ENCODE results near the gene KLHDC10. TPM values are rescaled to one million over a fixed set of nuclear protein-coding genes. Genes with fewer than 3 reads are reported as not detected.
"Not testable (repeated sequence)": the region's sequence is repeated elsewhere in the genome, so short reads cannot be mapped to it uniquely, and the experiment has no call there.

The KLHDC10 gene
- total RNA-seq, 2 experiments from 2014 or later = 15.7 to 18.1 TPM

DNA sequence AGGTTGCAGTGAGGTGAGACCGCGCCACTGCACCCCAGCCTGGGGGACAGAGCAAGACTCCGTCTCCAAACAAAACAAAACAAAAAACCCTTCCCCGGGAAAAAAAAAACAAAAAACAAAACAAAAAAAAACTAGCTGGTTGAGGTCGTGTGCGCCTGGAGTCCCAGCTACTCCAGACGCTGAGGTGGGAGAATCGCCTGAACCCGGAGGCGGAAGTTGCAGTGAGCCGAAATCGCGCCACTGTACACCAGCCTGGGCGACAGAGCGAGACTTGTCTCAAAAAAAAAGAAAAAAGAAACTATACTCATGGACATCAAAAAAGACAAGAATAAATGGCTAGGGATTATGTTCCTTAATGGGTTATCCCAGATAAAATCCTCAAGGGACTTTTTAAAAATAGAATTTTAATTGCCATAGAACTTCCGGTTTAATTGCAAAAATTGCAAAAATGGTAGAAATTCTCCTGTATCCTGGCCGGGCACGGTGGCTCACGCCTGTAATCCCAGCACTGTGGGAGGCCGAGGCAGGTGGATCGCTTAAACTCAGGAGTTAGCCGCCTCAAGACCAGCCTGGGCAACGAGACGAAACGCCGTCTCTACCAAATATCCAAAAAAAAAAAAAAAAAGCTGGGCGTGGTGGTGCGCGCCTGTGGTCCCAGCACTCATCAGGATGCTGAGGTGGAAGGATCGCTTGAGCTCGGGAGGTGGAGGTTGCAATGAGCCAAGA is 37.8 kb downstream of the KLHDC10 start:
- no peak overlapping the region for H3K27ac Mint-ChIP-seq
- peaks cover 2% of the 10 kb centered on the region for H3K36me3 Mint-ChIP-seq (ENCODE audit: low read depth)
- ChIA-PET CTCF (no interaction called here), POLR2A (no interaction called here)
- no peak overlapping the region for H3K4me3 Mint-ChIP-seq
- DNase-seq = no peak
- ATAC-seq = no peak
- no peaks in the 10 kb centered on the region for H3K27me3 Mint-ChIP-seq (ENCODE audit: low read depth)
- H3K4me1 Mint-ChIP-seq (ENCODE audit: low read depth) = no peaks in the 10 kb centered on the region
- no peaks in the 10 kb centered on the region for H3K9me3 Mint-ChIP-seq (ENCODE audit: insufficient read depth)

DNA sequence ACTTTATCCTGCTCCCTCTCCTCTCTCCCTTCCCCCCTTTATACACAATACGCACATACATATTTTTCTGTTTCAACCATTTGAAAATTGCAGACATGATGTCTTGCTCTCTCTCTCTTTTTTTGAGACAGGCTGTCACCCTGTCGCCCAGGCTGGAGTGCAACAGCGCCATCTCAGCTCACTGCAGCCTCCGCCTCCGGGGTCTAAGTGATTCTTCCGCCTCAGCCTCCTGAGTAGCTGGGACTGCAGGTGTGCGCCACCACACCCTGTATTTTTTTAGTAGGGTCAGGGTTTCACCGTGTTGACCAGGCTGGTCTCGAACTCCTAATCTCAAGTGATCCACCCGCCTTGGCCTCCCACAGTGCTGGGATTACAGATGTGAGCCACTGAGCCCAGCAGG is 38.5 kb downstream of the KLHDC10 start:
- DNase-seq (no peak), ATAC-seq (no peak)
- Mint-ChIP-seq H3K27me3 (ENCODE audit: low read depth) (no peaks in the 10 kb centered on the region), H3K9me3 (ENCODE audit: insufficient read depth) (no peaks in the 10 kb centered on the region), H3K27ac (no peak overlapping the region), H3K4me3 (no peak overlapping the region), H3K36me3 (ENCODE audit: low read depth) (peaks cover 2% of the 10 kb centered on the region), H3K4me1 (ENCODE audit: low read depth) (no peaks in the 10 kb centered on the region)
- POLR2A ChIA-PET = no interaction called here
- CTCF ChIA-PET = no interaction called here

DNA sequence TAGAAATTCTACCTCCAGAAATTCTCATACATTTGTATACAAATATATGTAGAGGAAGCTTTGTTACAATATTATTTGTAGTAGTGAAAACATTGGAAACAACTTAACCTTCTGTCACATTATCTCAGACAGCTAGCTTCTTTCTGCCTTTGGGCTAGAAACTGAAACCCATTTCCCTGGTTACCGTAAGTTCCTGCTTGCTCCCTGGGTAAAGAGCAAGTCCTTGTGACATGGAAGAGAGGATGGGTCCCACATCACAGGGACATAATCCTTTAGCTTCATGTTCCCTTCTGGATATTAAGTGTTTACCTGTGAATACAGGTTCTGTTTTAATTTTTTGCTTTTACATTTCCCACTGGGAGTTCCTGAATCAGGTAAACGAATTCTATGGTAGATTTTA is 41.8 kb downstream of the KLHDC10 start:
- Mint-ChIP-seq H3K4me3 (no peak overlapping the region), H3K36me3 (ENCODE audit: low read depth) (peaks cover 1% of the 10 kb centered on the region), H3K27ac (no peak overlapping the region), H3K4me1 (ENCODE audit: low read depth) (no peaks in the 10 kb centered on the region), H3K27me3 (ENCODE audit: low read depth) (no peaks in the 10 kb centered on the region), H3K9me3 (ENCODE audit: insufficient read depth) (no peaks in the 10 kb centered on the region)
- DNase-seq = no peak
- ChIA-PET CTCF (no interaction called here), POLR2A (no interaction called here)
- no peak for ATAC-seq

DNA sequence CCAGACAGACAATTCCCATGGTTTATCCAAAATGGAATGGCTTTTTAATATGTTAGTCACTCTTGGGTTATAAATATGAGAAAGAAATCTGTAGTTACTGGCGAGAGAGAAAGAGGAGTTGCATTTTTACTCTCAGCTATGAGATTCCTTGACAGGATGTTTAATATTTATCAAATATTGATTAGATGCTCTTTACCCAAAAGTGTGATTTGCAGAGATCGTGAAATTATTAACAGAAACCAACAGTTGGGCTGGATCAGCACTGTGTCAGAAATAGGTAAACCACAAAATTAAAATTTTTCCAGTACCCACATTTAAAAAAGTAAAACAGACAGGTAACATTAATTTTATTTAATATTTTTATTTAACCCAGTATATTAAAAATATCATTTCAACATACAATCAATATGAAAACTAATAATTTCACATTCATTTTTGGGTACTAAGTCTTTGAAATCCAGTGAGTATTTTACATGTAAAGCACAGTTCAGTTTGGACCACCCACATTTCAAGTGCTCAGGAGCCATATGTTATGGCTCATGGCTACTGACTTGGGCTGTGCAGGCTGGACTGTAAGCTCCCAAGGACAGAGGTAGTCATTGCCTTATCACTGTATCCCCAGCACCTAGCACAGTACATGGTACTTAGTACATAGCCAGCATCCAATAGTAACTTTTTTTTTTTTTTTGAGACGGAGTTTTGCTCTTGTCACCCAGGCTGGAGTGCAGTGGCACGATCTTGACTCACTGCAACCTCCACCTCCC is 42.5 kb downstream of the KLHDC10 start:
- Mint-ChIP-seq H3K4me3 (no peak overlapping the region), H3K27ac (no peak overlapping the region), H3K27me3 (ENCODE audit: low read depth) (no peaks in the 10 kb centered on the region), H3K36me3 (ENCODE audit: low read depth) (peaks cover 4% of the 10 kb centered on the region), H3K9me3 (ENCODE audit: insufficient read depth) (no peaks in the 10 kb centered on the region), H3K4me1 (ENCODE audit: low read depth) (no peaks in the 10 kb centered on the region)
- ChIA-PET POLR2A (interaction anchor here (0.7 kb wide), 1 partner anchor 282 kb away, joined by 3 read pairs; no protein-coding TSS in a partner anchor), CTCF (no interaction called here)
- no peak for ATAC-seq
- no peak for DNase-seq

DNA sequence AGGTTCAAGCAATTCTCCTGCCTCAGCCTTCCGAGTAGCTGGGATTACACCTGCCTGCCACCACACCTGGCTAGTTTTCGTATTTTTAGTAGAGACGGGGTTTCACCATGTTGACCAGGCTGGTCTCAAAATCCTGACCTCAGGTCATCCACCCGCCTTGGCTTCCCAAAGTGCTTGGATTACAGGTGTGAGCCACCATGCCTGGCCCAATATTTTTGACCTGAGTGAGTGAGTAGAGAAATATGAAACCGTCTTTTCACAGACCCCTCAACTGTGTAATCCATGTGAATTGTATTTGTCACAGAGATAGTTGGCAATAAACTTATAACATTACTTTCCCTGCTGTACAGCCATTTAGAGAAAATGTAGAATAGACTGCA is 43.1 kb downstream of the KLHDC10 start:
- H3K9me3 Mint-ChIP-seq (ENCODE audit: insufficient read depth); H3K4me3 Mint-ChIP-seq; DNase-seq; H3K27me3 Mint-ChIP-seq (ENCODE audit: low read depth); H3K4me1 Mint-ChIP-seq (ENCODE audit: low read depth); CTCF ChIA-PET; ATAC-seq; H3K36me3 Mint-ChIP-seq (ENCODE audit: low read depth); H3K27ac Mint-ChIP-seq: not testable (repeated sequence)
- POLR2A ChIA-PET = interaction anchor here (0.6 to 0.7 kb wide), 2 partner anchors 52 to 281 kb away, joined by 3 read pairs; no protein-coding TSS in a partner anchor

DNA sequence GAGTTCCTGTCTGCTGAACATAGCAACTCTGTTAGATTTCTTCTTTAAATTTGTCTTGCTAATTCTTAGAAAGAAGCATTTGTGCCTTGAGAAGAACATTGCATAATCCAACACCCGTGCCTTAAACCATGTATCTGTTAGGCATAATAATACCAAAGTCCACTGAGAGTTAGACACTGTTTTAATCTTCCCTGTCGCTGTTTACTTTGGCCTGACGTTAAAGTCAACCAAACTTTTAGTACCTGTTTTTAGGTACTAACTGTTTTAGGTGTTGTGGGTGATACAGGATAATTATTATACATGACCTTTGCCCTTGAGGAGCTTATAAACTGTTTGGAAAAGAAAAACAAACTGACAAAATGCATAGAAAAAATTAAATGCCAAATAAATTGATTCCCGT is 43.6 kb downstream of the KLHDC10 start:
- Mint-ChIP-seq H3K27me3 (ENCODE audit: low read depth) (no peaks in the 10 kb centered on the region), H3K9me3 (ENCODE audit: insufficient read depth) (no peaks in the 10 kb centered on the region), H3K4me3 (no peak overlapping the region), H3K36me3 (ENCODE audit: low read depth) (peaks cover 4% of the 10 kb centered on the region), H3K27ac (no peak overlapping the region), H3K4me1 (ENCODE audit: low read depth) (no peaks in the 10 kb centered on the region)
- no peak for ATAC-seq
- no peak for DNase-seq
- CTCF ChIA-PET = interaction anchor here (0.6 kb wide), 1 partner anchor 30 kb away, joined by 3 read pairs; no protein-coding TSS in a partner anchor
- POLR2A ChIA-PET = interaction anchor here (0.6 to 0.7 kb wide), 2 partner anchors 51 to 281 kb away, joined by 3 read pairs; no protein-coding TSS in a partner anchor

DNA sequence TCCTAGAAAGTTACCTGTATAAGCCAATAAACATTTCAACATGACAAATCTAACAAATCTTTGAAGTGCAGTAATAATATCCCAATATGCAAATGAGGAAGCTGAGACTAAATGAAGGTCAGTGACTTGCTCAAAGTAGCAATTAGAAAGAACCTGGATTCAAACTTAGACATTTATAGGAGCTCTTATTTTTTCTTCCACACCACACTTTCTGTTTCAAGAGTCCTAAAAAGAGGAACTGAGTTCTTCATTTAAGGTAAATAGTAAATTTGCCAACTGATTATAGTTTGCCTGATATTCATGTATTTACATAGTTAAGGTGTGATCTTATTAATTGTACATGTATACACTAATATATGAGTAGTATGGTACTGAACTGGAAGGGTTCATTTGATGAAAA is 44.0 kb downstream of the KLHDC10 start:
- Mint-ChIP-seq H3K4me1 (ENCODE audit: low read depth) (no peaks in the 10 kb centered on the region), H3K9me3 (ENCODE audit: insufficient read depth) (no peaks in the 10 kb centered on the region), H3K27me3 (ENCODE audit: low read depth) (no peaks in the 10 kb centered on the region), H3K36me3 (ENCODE audit: low read depth) (peaks cover 4% of the 10 kb centered on the region), H3K4me3 (no peak overlapping the region), H3K27ac (no peak overlapping the region)
- ChIA-PET CTCF (interaction anchor here (0.6 kb wide), 1 partner anchor 30 kb away, joined by 3 read pairs; no protein-coding TSS in a partner anchor), POLR2A (no interaction called here)
- ATAC-seq (no peak), DNase-seq (no peak)

DNA sequence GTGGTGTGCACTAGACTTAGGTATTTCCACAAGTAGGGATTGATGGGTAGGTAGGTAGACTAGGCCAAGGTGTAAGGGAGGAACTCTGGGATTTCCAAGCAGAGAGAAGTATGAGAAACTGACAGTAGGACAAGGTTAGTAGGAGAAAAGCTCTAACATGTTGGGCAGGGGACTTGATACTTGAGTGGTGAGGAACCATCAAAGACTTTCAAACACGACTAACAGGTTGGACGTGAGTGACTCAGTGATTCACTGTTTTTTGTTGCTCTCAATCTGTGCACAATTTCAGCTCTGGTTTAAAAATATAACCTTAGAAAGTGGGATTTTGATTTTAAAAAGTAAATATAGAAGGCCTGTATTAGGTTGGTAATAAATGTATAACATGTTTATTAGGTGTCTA is 44.4 kb downstream of the KLHDC10 start:
- DNase-seq (no peak), ATAC-seq (no peak)
- Mint-ChIP-seq H3K36me3 (ENCODE audit: low read depth) (peaks cover 4% of the 10 kb centered on the region), H3K27me3 (ENCODE audit: low read depth) (no peaks in the 10 kb centered on the region), H3K27ac (no peak overlapping the region), H3K4me1 (ENCODE audit: low read depth) (no peaks in the 10 kb centered on the region), H3K9me3 (ENCODE audit: insufficient read depth) (no peaks in the 10 kb centered on the region), H3K4me3 (no peak overlapping the region)
- CTCF ChIA-PET = no interaction called here
- POLR2A ChIA-PET = no interaction called here

DNA sequence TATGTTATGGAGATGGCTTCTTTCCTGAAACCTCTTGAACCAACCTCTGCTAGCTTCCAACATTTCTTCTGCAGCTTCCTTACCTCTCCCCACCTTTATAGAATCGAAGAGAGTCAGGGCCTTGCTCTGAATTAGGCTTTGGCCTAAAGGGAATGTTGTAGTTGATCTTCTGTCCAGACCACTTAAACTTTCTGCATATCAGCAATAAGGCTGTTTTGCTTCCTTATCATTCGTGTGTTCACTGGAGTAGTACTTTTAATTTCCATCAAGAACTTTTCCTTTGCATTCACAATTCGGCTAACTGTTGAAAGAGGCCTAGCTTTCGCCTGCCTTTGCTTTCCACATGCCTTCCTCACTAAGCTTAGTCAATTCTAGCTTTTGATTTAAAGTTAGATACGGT is 48.0 kb downstream of the KLHDC10 start:
- CTCF ChIA-PET = interaction anchor here (1.1 kb wide), 1 partner anchor 9 kb away, joined by 3 read pairs; no protein-coding TSS in a partner anchor

DNA sequence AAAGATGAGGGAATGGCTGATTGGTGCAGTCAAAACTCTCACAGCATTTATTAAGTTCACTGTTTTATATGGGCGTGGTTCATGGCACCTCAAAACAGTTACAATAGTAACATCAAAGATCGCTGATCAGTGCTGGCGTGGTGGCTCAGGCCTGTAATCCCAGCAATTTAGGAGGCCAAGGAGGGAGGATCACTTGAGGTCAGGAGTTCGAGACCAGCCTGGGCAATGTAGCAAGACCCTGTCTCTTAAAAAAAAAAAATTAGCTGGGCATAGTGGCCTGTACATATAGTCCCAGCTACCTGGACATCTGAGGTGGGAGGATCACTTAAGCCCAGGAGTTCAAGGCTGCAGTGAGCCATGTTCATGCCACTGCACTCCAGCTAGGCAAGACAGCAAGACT is 48.5 kb downstream of the KLHDC10 start:
- Mint-ChIP-seq H3K9me3 (ENCODE audit: insufficient read depth) (no peaks in the 10 kb centered on the region), H3K27me3 (ENCODE audit: low read depth) (no peaks in the 10 kb centered on the region), H3K36me3 (ENCODE audit: low read depth) (peaks cover 26% of the 10 kb centered on the region), H3K4me3 (no peak overlapping the region), H3K27ac (no peak overlapping the region), H3K4me1 (ENCODE audit: low read depth) (no peaks in the 10 kb centered on the region)
- CTCF ChIA-PET = no interaction called here
- ATAC-seq (no peak), DNase-seq (no peak)
- POLR2A ChIA-PET = no interaction called here

More for the DNA sequence above, 48.0 kb downstream of the KLHDC10 start:
- peaks cover 21% of the 10 kb centered on the region for H3K36me3 Mint-ChIP-seq (ENCODE audit: low read depth)
- H3K4me1 Mint-ChIP-seq (ENCODE audit: low read depth) = no peaks in the 10 kb centered on the region
- H3K27me3 Mint-ChIP-seq (ENCODE audit: low read depth) = no peaks in the 10 kb centered on the region
- no peaks in the 10 kb centered on the region for H3K9me3 Mint-ChIP-seq (ENCODE audit: insufficient read depth)
- POLR2A ChIA-PET = no interaction called here
- ATAC-seq (no peak), DNase-seq (no peak)
- H3K4me3 Mint-ChIP-seq = no peak overlapping the region
- H3K27ac Mint-ChIP-seq = no peak overlapping the region

DNA sequence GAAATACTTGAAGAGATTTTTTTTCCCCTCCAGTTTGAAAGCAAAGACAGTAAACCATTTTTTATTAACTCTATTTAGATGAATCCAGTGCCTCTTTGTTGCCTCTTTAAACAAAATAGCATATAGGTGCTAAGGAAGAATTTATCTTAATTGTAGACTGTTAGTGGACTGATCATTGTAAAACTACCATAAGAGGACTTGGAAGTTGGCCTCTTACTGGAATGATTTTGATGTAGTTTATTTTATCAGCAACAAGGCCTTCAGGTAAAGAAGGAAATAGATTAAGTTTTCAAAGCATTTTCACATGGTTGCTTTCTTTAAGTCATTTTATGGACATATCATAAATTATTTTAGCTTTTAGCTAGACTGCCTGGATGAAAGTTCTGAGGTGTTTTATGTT is 53.2 kb downstream of the KLHDC10 start:
- H3K27me3 Mint-ChIP-seq (ENCODE audit: low read depth) = no peaks in the 10 kb centered on the region
- H3K4me1 Mint-ChIP-seq (ENCODE audit: low read depth) = no peaks in the 10 kb centered on the region
- H3K4me3 Mint-ChIP-seq = no peak overlapping the region
- peaks cover 36% of the 10 kb centered on the region for H3K36me3 Mint-ChIP-seq (ENCODE audit: low read depth)
- ChIA-PET CTCF (interaction anchor here (1.0 kb wide), 1 partner anchor 8 kb away, joined by 3 read pairs; no protein-coding TSS in a partner anchor), POLR2A (no interaction called here)
- DNase-seq (no peak), ATAC-seq (no peak)
- no peaks in the 10 kb centered on the region for H3K9me3 Mint-ChIP-seq (ENCODE audit: insufficient read depth)
- H3K27ac Mint-ChIP-seq = no peak overlapping the region

DNA sequence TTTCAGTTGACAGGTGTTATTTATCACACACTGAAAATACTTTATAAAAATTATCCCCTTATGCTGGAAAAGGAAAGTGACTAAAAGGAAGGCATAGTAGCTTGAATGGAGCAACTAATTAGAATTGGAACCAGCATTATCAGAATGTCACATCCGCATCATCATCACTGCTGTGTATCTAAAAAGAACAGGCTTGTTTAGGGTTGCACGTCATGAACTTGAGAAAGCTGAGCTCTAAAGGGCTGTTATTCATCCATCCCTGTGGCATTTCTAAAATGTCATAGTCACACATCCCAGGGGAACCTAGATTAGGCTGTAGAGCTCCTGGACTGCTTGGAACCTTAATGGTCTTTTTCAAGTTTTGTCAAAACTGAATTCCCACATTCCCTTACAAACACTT is 54.4 kb downstream of the KLHDC10 start:
- ChIA-PET CTCF (no interaction called here), POLR2A (no interaction called here)
- Mint-ChIP-seq H3K9me3 (ENCODE audit: insufficient read depth) (no peaks in the 10 kb centered on the region), H3K27me3 (ENCODE audit: low read depth) (no peaks in the 10 kb centered on the region), H3K4me1 (ENCODE audit: low read depth) (no peaks in the 10 kb centered on the region), H3K36me3 (ENCODE audit: low read depth) (peaks cover 41% of the 10 kb centered on the region), H3K4me3 (no peak overlapping the region), H3K27ac (no peak overlapping the region)
- DNase-seq (no peak), ATAC-seq (no peak)
